ENCODE measurements around the gene RAB1A.

The RAB1A gene

GRCh38 chr2:65057391-65058052, 72.4 kb downstream of the RAB1A start:
- no peak for DNase-seq

GRCh38 chr2:65057054-65057375, 72.9 kb downstream of the RAB1A start:
- DNase-seq, result no peak

- DNase-seq, result peak; percentile 96
Observed at GRCh38 chr2:65056215-65057053, 73.5 kb downstream of the RAB1A start, which contains the start of gene CEP68. Gene CEP68 (plus strand): TSS chr2:65056416. CDS start chr2:65069445, 13,029 bp downstream.

GRCh38 chr2:65055422-65056214, 74.3 kb downstream of the RAB1A start:
- no peak for DNase-seq

GRCh38 chr2:65054749-65055421, 75.0 kb downstream of the RAB1A start:
- DNase-seq, result no peak

GRCh38 chr2:65053199-65053598, 76.7 kb downstream of the RAB1A start:
- no peak for DNase-seq

- DNase-seq, result no peak
Observed at GRCh38 chr2:65050931-65051330, 79.0 kb downstream of the RAB1A start.

- no peak for DNase-seq
Observed at GRCh38 chr2:65049010-65049639, 80.8 kb downstream of the RAB1A start.

GRCh38 chr2:65046633-65047407, 83.1 kb downstream of the RAB1A start:
- no peak for DNase-seq

GRCh38 chr2:65045651-65046050, 84.3 kb downstream of the RAB1A start:
- DNase-seq, result no peak

- no peak for DNase-seq
Observed at GRCh38 chr2:65044097-65044735, 85.7 kb downstream of the RAB1A start.

- DNase-seq, result no peak
Observed at GRCh38 chr2:65043001-65043400, 86.9 kb downstream of the RAB1A start.

- peak; percentile 78 for DNase-seq
Observed at GRCh38 chr2:65040400-65041261, 89.3 kb downstream of the RAB1A start.

- DNase-seq, result no peak
Observed at GRCh38 chr2:65039640-65040039, 90.3 kb downstream of the RAB1A start.

- no peak for DNase-seq
Observed at GRCh38 chr2:65037178-65037577, 92.7 kb downstream of the RAB1A start.
